Inflammatory macrophage treated with lipopolysaccharide for 4 hours (primary cell): ENCODE results near the gene PSEN2.
A peak's percentile ranks its signal among the peaks of the same experiment; 100 is the strongest.
"Not testable (repeated sequence)": the region's sequence is repeated elsewhere in the genome, so short reads cannot be mapped to it uniquely, and the experiment has no call there.

Experiments
- DNase-seq: peaks from one replicate; pipeline ENCODE4 v3.0.0-alpha.2; 2020

PSEN2 gene

DNA sequence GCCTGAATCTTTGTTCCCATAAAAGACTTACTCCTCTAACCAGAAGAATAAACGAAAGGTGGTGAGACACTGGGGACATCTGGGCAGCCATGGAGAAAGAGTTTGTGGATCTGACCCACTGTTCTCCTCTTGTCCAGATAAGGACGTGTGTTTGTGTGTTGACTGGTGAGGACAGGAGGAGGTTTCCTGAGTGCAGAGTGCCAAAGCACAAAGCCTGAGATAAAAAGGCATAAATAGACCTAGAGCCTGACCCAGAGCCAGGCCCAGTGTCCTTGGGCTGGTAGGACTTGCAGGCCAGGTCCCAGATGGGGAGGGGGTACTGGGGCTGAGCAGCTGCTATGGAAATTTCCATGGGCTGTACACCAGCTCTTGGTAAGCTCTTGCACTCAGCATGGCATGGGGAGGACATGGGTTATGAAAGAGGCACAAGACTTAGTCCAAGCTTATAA is 50.1 kb downstream of the PSEN2 start:
- DNase-seq = no peak

- no peak for DNase-seq
Observed at GRCh38 chr1:226921504-226921903, 51.1 kb downstream of the PSEN2 start.

DNA sequence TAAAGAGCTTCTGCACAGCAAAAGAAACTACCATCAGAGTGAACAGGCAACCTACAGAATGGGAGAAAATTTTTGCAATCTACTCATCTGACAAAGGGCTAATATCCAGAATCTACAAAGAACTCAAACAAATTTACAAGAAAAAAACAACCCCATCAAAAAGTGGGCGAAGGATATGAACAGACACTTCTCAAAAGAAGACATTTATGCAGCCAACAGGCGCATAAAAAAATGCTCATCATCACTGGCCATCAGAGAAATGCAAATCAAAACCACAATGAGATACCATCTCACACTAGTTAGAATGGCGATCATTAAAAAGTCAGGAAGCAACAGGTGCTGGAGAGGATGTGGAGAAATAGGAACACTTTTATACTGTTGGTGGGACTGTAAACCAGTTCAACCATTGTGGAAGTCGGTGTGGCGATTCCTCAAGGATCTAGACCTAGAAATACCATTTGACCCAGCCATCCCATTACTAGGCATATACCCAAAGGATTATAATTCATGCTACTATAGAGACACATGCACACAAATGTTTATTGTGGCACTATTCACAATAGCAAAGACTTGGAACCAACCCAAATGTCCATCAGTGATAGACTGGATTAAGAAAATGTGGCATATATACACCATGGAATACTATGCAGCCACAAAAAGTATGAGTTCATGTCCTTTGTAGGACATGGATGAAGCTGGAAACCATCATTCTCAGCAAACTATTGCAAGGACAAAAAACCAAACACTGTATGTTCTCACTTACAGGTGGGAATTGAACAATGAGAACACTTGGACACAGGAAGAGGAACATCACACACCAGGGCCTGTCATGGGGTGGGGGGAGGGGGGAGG is 59.1 kb downstream of the PSEN2 start:
- not testable (repeated sequence) for DNase-seq

DNA sequence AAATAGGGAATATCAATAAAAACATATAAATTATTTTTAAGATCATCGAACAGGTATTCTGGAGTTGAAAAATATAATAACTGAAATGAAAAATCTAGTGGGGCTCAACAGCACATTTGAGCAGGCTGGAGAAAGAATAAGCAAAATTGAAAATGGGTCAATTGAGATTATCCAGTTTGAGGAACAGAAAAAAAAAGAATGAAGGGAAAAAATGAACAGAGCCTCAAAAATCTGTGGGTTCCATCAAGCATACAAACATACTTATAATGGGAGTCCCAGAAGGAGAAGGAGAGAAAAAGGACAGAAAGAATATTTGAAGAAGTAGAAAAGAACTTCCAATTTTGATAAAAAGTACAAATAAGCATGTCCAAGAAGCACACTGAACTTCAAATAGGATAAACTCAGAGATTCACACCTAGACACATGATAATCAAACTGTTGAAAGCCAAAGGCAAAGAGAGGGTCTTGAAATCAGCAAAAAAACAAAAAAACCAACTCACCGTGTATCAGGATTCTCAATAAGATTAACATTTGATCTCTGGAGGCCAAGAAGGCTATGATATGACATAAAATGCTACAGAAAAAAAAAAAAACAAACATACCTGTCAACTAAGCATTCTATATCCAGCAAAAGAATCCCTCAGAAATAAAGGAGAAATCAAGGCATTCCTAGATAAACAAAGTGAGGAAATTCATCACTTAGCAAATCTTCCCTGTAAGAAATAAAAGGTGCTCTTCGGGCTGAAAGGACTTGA is 64.2 kb downstream of the PSEN2 start:
- no peak for DNase-seq

- peak; percentile 72 for DNase-seq
Observed at GRCh38 chr1:226937940-226938725, 67.7 kb downstream of the PSEN2 start.

- peak; percentile 64 for DNase-seq
Observed at GRCh38 chr1:226938903-226939437, 68.6 kb downstream of the PSEN2 start.

DNA sequence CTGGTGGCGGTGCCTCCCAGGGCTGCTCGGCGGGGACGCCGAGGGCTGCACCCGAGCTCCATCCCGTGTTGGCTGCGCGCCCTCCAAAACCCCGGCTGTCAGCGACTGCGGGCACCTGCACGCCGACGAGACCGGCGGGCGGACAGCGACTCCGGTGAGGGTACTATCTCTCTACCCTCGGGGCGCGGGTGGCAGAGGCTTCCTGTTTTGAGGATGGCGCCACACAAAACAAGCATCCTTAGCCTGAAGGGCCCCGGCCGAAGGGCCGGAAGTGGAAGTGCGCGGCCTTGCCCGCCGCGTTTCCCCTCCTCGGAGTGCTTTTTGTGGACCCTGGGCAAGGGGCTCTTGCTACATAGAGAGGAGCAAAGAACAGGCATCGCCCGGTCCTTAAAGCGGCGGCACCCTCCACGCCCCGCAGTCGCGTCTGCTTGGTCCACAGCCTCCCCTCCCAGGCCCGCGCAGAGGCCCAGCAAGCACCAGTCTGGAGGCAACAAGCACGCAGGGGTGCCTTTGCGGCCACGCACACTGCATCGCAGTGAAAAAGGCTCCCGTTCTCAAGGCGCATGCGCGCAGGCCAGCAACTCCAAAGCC is 69.1 kb downstream of the PSEN2 start:
- peak; percentile 67 for DNase-seq

DNA sequence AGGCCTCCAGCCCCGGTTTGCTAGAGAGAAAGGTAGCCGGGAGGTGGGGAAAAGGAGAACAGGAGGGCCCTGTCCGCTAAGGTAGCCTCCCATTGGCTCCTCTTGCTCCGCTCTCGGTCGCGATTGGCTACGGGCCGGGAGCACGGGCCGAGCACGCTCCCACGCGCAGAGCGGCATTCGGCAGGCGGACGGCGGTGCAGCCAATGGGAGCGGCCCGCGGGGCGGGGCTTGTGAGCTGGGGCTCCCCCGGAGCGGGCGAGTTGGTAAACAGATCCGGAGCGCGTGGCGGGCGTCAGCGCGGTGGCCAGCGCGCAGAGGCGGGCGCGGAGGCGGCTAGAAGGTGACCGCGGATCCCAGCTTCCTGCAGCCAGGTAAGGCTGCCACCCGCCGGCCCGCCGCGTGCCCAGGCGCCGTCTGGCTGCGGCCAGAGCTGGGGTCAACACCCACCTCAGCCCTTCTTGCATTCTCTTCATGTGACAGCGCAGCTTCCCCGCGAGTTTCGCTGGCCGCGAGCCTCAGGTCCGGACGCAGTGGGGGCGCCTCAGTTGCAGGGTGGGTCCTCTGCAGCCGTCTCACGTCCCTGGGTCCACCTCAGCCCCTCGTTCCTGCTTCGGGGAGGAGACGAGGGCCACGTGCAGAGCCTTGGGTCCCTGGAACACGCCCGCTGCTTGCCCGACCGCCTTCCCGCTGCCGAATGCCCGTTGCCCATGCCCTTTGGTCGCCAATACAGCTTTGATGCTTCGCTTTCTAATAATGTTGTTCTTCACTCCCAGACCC is 69.8 kb downstream of the PSEN2 start, which contains the start of gene COQ8A:
COQ8A (plus strand) TSS at position 266 of the 777 bp plus-strand sequence. CDS start 21,092 bp downstream, outside the sequence.
- peak; percentile 99 for DNase-seq

DNA sequence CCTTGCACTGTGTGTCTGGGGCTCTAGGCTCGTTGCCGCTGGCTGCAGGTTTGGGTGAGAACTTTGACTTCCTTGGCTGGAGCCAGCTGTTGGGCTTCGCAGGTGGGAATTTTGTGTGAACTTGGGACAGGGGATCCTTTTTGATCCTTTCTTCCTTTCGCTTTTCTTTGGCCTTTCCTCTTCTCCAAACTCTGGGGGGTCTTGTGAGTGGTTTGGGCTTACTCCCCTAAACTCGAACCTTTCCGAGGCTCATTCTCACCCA is 70.3 kb downstream of the PSEN2 start:
- no peak for DNase-seq

DNA sequence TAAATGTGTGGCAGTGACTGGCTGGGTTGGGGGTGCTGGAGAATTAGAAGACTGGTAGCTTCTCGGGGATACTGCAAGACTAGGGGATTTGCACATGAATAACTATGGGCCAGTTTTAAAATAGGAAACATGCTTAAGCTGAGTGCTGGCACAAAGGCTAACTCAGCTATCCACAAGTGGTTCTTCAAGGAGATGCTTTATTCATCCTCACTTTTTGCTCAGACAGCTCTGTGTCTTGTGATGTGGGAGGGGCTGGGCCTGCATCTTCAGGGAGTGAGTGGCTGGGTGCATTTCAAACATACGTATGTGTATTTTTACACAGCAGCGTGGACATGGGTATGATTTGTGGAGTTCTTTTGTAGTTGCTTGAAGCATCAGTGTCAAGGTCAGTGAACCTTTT is 72.0 kb downstream of the PSEN2 start:
- DNase-seq = no peak

DNA sequence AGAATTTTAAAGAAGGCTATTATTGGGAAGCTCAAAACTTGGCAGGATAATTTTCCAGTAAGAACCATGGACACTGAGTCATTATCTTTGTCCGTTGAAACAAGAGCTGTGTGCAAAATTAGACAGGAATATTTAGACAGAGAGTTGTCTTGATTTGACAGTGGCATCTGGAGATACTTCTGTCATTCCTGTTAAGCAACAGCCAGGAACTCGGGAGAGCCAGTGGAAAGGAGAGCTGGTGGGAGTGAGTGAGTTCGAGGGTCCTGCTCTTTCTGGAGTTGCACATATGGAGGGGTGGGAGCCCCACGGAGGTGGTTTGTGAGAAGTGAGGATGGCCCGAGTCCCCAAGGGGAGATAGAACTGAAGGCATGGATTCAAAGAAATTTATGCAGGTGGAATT is 72.7 kb downstream of the PSEN2 start:
- DNase-seq = no peak

DNA sequence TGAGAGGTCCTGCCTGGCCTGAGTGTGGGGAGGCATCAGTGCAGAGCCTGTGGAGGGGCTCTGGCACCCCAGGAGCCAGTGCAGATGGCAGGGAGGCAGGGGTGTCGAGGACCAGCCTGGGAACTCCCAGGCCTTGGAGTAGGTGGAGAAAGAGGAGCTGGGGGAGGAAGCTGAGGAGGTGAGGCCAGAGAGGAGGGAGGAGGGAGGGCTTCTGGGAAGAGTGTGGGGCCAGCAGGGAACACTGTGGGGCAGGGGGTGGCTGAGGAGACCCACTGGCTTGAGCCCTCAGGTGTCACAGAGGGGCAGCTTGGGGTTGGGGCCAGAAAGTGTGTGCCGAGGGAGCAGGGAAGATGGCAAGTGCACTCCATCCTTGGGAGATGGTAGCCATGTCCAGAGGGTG is 73.5 kb downstream of the PSEN2 start:
- DNase-seq = no peak

GRCh38 chr1:226945106-226945857 is 74.9 kb downstream of the PSEN2 start:
- DNase-seq = peak; percentile 1
